Caco-2 (cell line): Measurements from ENCODE around the gene ATG10. TPM values are rescaled to one million over a fixed set of nuclear protein-coding genes. Genes with fewer than 3 reads are reported as not detected.

ENCODE experiments used
- BruUV-seq: library from RNA; stranded (reverse); fragments of 400-500 nt; replicated peaks from 2 replicates; lab custom pipeline; 2021; lab: Mats Ljungman, UMichigan
- CTCF ChIA-PET: fragments of 300-600 bp; sonication (Branson Sonifier 250); formaldehyde crosslinking; loops from one replicate; lab custom pipeline; 2022; ENCODE audit warnings: antibody characterized with exemption; lab: Charles Lee
- POLR2A ChIA-PET: fragments of 300-600 bp; sonication (Branson Sonifier 250); formaldehyde crosslinking; loops from one replicate; lab custom pipeline; 2022; ENCODE audit warnings: antibody characterized with exemption; lab: Charles Lee
- DNase-seq, 2 experiments: peaks; one replicate each; pipeline versions ENCODE4 v3.0.0 to v3.0.0-alpha.2; 2020 to 2022
- H3K27me3 ChIP-seq: replicated peaks from 2 replicates; pipeline ENCODE4 v1.6.0; 2011; ENCODE audit warnings: low read length; ENCODE audit not compliant: control insufficient read depth, insufficient read depth
- H3K36me3 ChIP-seq: 2 replicates; pipeline ENCODE4 v1.5.1; 2011; ENCODE audit warnings: low read length; ENCODE audit not compliant: control insufficient read depth, insufficient read depth
- H3K4me1 ChIP-seq: fragments of 250-450 bp; sonication (Bioruptor Pico); 2 replicates; pipeline ENCODE4 v1.5.1; 2020; ENCODE audit warnings: mild to moderate bottlenecking
- H3K4me3 ChIP-seq: 2 replicates; pipeline ENCODE4 v1.5.1; 2011; ENCODE audit warnings: low read depth, mild to moderate bottlenecking, control low read depth, low read length
- H3K9me3 ChIP-seq: fragments of 250-450 bp; sonication (Bioruptor Pico); 2 replicates; pipeline ENCODE4 v1.5.1; 2020; ENCODE audit warnings: mild to moderate bottlenecking, moderate library complexity
- H3K27ac Mint-ChIP-seq: one replicate; pipeline ENCODE4 v1.8.0; 2022; ENCODE audit warnings: mixed read lengths; ENCODE audit not compliant: unreplicated experiment
- H3K27me3 Mint-ChIP-seq: one replicate; pipeline ENCODE4 v1.8.0; 2022; ENCODE audit warnings: mixed read lengths; ENCODE audit not compliant: insufficient read depth, unreplicated experiment
- H3K36me3 Mint-ChIP-seq: one replicate; pipeline ENCODE4 v1.8.0; 2022; ENCODE audit warnings: mild to moderate bottlenecking, mixed read lengths; ENCODE audit not compliant: insufficient read depth, unreplicated experiment
- H3K4me1 Mint-ChIP-seq: one replicate; pipeline ENCODE4 v1.8.0; 2022; ENCODE audit warnings: low read depth, mixed read lengths; ENCODE audit not compliant: unreplicated experiment
- H3K4me3 Mint-ChIP-seq: one replicate; pipeline ENCODE4 v1.8.0; 2022; ENCODE audit warnings: mild to moderate bottlenecking, moderate library complexity, mixed read lengths; ENCODE audit not compliant: unreplicated experiment
- H3K9me3 Mint-ChIP-seq: one replicate; pipeline ENCODE4 v1.8.0; 2022; ENCODE audit warnings: mixed read lengths; ENCODE audit not compliant: unreplicated experiment
- CTCF ChIP-seq, 2 experiments: fragments of 200-600 bp in 1 of 2; IDR thresholded peaks; 1 replicate in 1 of 2; 2 replicates in 1 of 2; pipeline versions ENCODE4 v1.5.1 to v1.8.0; 2011 to 2022; ENCODE audit warnings: antibody characterized with exemption in 1 of 2, control low read depth in 1 of 2, inconsistent platforms in 1 of 2, low read depth in 1 of 2, low read length in 1 of 2, mild to moderate bottlenecking in 1 of 2, moderate library complexity in 1 of 2; ENCODE audit not compliant: insufficient read depth in 1 of 2, severe bottlenecking in 1 of 2, unreplicated experiment in 1 of 2
- intact Hi-C: fragments of 100-400 bp; cut with micrococcal nuclease; formaldehyde crosslinking; loops from one replicate; pipeline ENCODE4 v1.10.0; 2022; ENCODE audit not compliant: unreplicated experiment
- total RNA-seq: library from RNA; stranded (reverse); gene quantifications from 2 replicates; pipeline ENCODE4 v1.2.3, GENCODE V29; 2022

The ATG10 gene
- total RNA-seq, 1 experiment from 2014 or later: 5.8 TPM

DNA sequence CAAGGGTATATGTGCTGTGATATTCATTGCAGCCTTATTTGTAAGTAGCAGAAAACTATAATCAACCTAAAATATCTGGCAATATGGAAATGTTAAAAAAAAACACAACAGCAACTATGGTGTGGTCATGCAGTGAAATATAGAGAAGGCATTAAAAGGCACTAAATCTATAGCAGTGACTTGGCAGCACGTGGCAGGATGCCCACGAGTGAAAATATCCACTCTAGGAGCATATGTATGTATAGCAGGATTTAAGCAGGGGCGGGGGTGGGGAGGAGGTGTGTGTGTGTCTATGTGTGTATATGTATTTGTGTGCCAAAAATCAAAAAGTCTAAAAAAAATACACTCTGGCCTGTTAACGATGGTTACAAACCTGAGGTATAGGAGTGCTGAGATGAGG lies 190.8 kb downstream of the ATG10 start:
- Mint-ChIP-seq H3K4me1 (peaks cover 7% of the 10 kb centered on the region), H3K27me3 (no peaks in the 10 kb centered on the region), H3K36me3 (no peaks in the 10 kb centered on the region), H3K27ac (no peak overlapping the region), H3K4me3 (no peak overlapping the region), H3K9me3 (no peaks in the 10 kb centered on the region)
- Histone ChIP-seq H3K4me1 (peaks cover 5% of the 10 kb centered on the region), H3K4me3 (no peak overlapping the region), H3K9me3 (no peaks in the 10 kb centered on the region), H3K27me3 (no peaks in the 10 kb centered on the region), H3K36me3 (no peaks in the 10 kb centered on the region)
- TF ChIP-seq CTCF (IDR thresholded peaks at IDR 0.05; ENCODE audit: insufficient read depth in 1 of 2, low read depth in 1 of 2, low read length in 1 of 2, severe bottlenecking in 1 of 2, unreplicated experiment in 1 of 2): no peak
- intact Hi-C loops: no loop called here
- ChIA-PET POLR2A (no interaction called here), CTCF (no interaction called here)
- BruUV-seq: no TSS peak
- DNase-seq: no peak

DNA sequence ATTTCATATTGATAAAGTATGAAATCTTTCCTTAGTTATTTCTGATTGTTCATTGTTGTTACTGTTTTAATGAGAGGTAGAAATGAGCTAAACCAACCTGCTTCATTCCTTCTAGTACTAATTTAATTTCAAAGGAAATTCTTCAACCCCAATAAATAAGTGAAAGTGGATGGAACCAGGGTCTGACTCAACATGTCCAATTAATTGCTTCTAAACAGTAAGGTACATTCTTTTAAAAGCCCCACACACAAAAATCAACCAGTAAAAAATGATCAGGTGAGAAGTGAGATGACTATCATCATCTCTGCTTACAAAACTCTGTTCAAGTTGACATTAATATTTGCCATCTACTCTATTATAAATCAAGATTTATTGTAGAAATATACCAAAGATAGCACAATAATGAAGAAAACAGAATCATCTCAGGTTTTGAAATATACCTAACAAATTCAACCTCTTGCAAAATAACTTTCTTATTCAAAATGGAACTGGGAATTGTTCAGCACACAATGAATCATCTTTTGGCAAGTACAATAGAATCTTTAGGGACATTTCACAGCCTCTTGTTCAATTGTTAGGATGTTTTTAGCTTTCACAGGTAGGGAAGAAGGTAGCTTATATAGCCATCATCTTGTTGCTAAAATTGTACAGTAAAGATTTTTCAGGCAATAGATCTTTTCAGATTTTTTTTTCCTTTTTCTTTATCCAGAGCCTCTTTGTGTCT lies 191.8 kb downstream of the ATG10 start:
- ChIA-PET POLR2A (no interaction called here), CTCF (no interaction called here)
- no peak for TF ChIP-seq CTCF (IDR thresholded peaks at IDR 0.05; ENCODE audit: insufficient read depth in 1 of 2, low read depth in 1 of 2, low read length in 1 of 2, severe bottlenecking in 1 of 2, unreplicated experiment in 1 of 2)
- H3K4me3 ChIP-seq: no peak overlapping the region
- Mint-ChIP-seq H3K36me3 (no peaks in the 10 kb centered on the region), H3K9me3 (no peaks in the 10 kb centered on the region), H3K4me3 (no peak overlapping the region), H3K27me3 (no peaks in the 10 kb centered on the region), H3K27ac (no peak overlapping the region), H3K4me1 (peaks cover 7% of the 10 kb centered on the region)
- no peaks in the 10 kb centered on the region for H3K27me3 ChIP-seq
- H3K9me3 ChIP-seq: no peaks in the 10 kb centered on the region
- intact Hi-C loops: loop anchor here (2.0 kb wide), 1 partner anchor 413 kb away; the partner anchor contains the start of gene SSBP2
- peaks cover 5% of the 10 kb centered on the region for H3K4me1 ChIP-seq
- no peaks in the 10 kb centered on the region for H3K36me3 ChIP-seq
- no TSS peak for BruUV-seq
- no peak for DNase-seq

- no peak overlapping the region for H3K4me3 ChIP-seq
- TF ChIP-seq CTCF (IDR thresholded peaks at IDR 0.05; ENCODE audit: insufficient read depth in 1 of 2, low read depth in 1 of 2, low read length in 1 of 2, severe bottlenecking in 1 of 2, unreplicated experiment in 1 of 2): no peak
- no peaks in the 10 kb centered on the region for H3K9me3 Mint-ChIP-seq
These were observed 192.6 kb downstream of the ATG10 start for GRCh38 chr5:82164176-82164976.

More at GRCh38 chr5:82164176-82164976, 192.6 kb downstream of the ATG10 start:
- CTCF ChIA-PET: interaction anchor here (0.6 kb wide), 2 partner anchors 281 to 864 kb away, joined by 3 to 4 read pairs; no protein-coding TSS in a partner anchor
- peaks cover 5% of the 10 kb centered on the region for H3K4me1 ChIP-seq
- H3K27ac Mint-ChIP-seq: no peak overlapping the region
- intact Hi-C loops: loop anchor here (2.0 kb wide), 1 partner anchor 414 kb away; the partner anchor contains the start of gene SSBP2
- no peaks in the 10 kb centered on the region for H3K9me3 ChIP-seq
- H3K36me3 Mint-ChIP-seq: no peaks in the 10 kb centered on the region
- POLR2A ChIA-PET: no interaction called here
- H3K27me3 Mint-ChIP-seq: no peaks in the 10 kb centered on the region
- no peaks in the 10 kb centered on the region for H3K27me3 ChIP-seq
- peaks cover 7% of the 10 kb centered on the region for H3K4me1 Mint-ChIP-seq
- BruUV-seq: no TSS peak
- DNase-seq: no peak
- no peak overlapping the region for H3K4me3 Mint-ChIP-seq
- no peaks in the 10 kb centered on the region for H3K36me3 ChIP-seq
